GM23338 (cell line): ENCODE results near the gene PDE7B. TPM values are rescaled to one million over a fixed set of nuclear protein-coding genes. Genes with fewer than 3 reads are reported as not detected.

Source experiments
- ATAC-seq: fragments of 200-7000 bp; cut with Tn5 transposase; 3 replicates; pipeline ENCODE4 v1.9.1; 2020
- DNase-seq: peaks from one replicate; pipeline ENCODE4 v3.0.0-alpha.2; 2015; ENCODE audit warnings: low spot score
- H2AFZ ChIP-seq: fragments of 200-600 bp; sonication (generic); 2 replicates; pipeline ENCODE4 v1.8.0; 2016; ENCODE audit warnings: antibody characterized with exemption, mild to moderate bottlenecking, moderate library complexity
- H3F3A ChIP-seq: fragments of 200-600 bp; sonication (generic); replicated peaks from 2 replicates; pipeline ENCODE4 v1.8.0; 2017; ENCODE audit warnings: antibody characterized with exemption, mixed run types, low read depth
- H3K27ac ChIP-seq: fragments of 200-600 bp; sonication (generic); 2 replicates; pipeline ENCODE4 v1.6.1; 2016; ENCODE audit warnings: low read depth
- H3K27me3 ChIP-seq: fragments of 200-600 bp; sonication (generic); 2 replicates; pipeline ENCODE4 v1.8.0; 2016; ENCODE audit warnings: mild to moderate bottlenecking, mixed run types, moderate library complexity; ENCODE audit not compliant: insufficient read depth
- H3K36me3 ChIP-seq: fragments of 200-600 bp; sonication (generic); 2 replicates; pipeline ENCODE4 v1.8.0; 2016; ENCODE audit warnings: mild to moderate bottlenecking; ENCODE audit not compliant: insufficient read depth
- H3K4me1 ChIP-seq: fragments of 200-600 bp; sonication (generic); 2 replicates; pipeline ENCODE4 v1.8.0; 2016; ENCODE audit warnings: mild to moderate bottlenecking, moderate library complexity; ENCODE audit not compliant: insufficient read depth
- H3K4me2 ChIP-seq: fragments of 200-600 bp; sonication (generic); 2 replicates; pipeline ENCODE4 v1.7.1; 2017; ENCODE audit warnings: mixed run types
- H3K4me3 ChIP-seq: fragments of 200-600 bp; sonication (generic); 2 replicates; pipeline ENCODE4 v1.6.1; 2016; ENCODE audit warnings: mixed run types
- H3K79me2 ChIP-seq: fragments of 200-600 bp; sonication (generic); replicated peaks from 2 replicates; pipeline ENCODE4 v1.8.0; 2017; ENCODE audit warnings: mild to moderate bottlenecking; ENCODE audit not compliant: insufficient read depth
- H3K9me2 ChIP-seq: fragments of 200-600 bp; sonication (generic); 2 replicates; pipeline ENCODE4 v1.8.0; 2017; ENCODE audit not compliant: insufficient read depth
- H4K20me1 ChIP-seq: fragments of 200-600 bp; sonication (generic); replicated peaks from 2 replicates; pipeline ENCODE4 v1.8.0; 2017; ENCODE audit warnings: mild to moderate bottlenecking; ENCODE audit not compliant: insufficient read depth
- H3K27ac Mint-ChIP-seq: 2 replicates; pipeline ENCODE4 v1.8.0; 2020; ENCODE audit warnings: inconsistent platforms, mild to moderate bottlenecking, moderate library complexity, mixed read lengths
- H3K27me3 Mint-ChIP-seq: 3 replicates; pipeline ENCODE4 v1.8.0; 2022; ENCODE audit warnings: low read depth, mild to moderate bottlenecking, moderate library complexity, mixed read lengths, inconsistent platforms; ENCODE audit not compliant: insufficient read depth, poor library complexity
- H3K36me3 Mint-ChIP-seq: 3 replicates; pipeline ENCODE4 v1.8.0; 2021; ENCODE audit warnings: low read depth, mild to moderate bottlenecking, inconsistent platforms, moderate library complexity, mixed read lengths
- H3K4me1 Mint-ChIP-seq: 3 replicates; pipeline ENCODE4 v1.8.0; 2020; ENCODE audit warnings: mild to moderate bottlenecking, inconsistent platforms, mixed read lengths
- H3K4me3 Mint-ChIP-seq: 3 replicates; pipeline ENCODE4 v1.8.0; 2021; ENCODE audit warnings: moderate library complexity, mild to moderate bottlenecking, inconsistent platforms, mixed read lengths
- H3K9me3 Mint-ChIP-seq: 3 replicates; pipeline ENCODE4 v1.8.0; 2020; ENCODE audit warnings: moderate library complexity, mild to moderate bottlenecking, inconsistent platforms, mixed read lengths
- CREB1 ChIP-seq: fragments of 250-450 bp; sonication (Bioruptor Pico); IDR thresholded peaks from 2 replicates; pipeline ENCODE4 v1.5.0; 2020; ENCODE audit warnings: low read depth, mild to moderate bottlenecking, moderate library complexity
- CTCF ChIP-seq, 2 experiments: fragments of 200-600 bp in 1 of 2; sonication (generic) in 1 of 2; conservative IDR thresholded peaks; 2 replicates each; pipeline versions ENCODE4 v1.5.1 to v1.6.1; 2016 to 2017; ENCODE audit warnings: antibody characterized with exemption in 2 of 2, low read depth in 2 of 2, mild to moderate bottlenecking in 2 of 2, moderate library complexity in 1 of 2
- ETS1 ChIP-seq: IDR thresholded peaks from 2 replicates; pipeline ENCODE4 v1.6.1; 2016; ENCODE audit warnings: antibody characterized with exemption
- NANOG ChIP-seq: IDR thresholded peaks from 2 replicates; pipeline ENCODE4 v1.6.1; 2016; ENCODE audit warnings: antibody characterized with exemption, borderline replicate concordance
- ZNF114 ChIP-seq: fragments of 250-450 bp; sonication (Bioruptor Pico); IDR thresholded peaks from 2 replicates; pipeline ENCODE4 v1.5.0; 2020; ENCODE audit warnings: mild to moderate bottlenecking, moderate library complexity
- ZNF331 ChIP-seq: fragments of 250-450 bp; sonication (Bioruptor Pico); IDR thresholded peaks from 2 replicates; pipeline ENCODE4 v1.5.0; 2020; ENCODE audit warnings: low read depth, mild to moderate bottlenecking, moderate library complexity
- polyA plus RNA-seq: library from polyadenylated mRNA; unstranded; fragments of >200 nt; fragmentation: Nextera tagmentation; extraction: Ambion mirVana; gene quantifications from 2 replicates; pipeline ENCODE4 v1.2.1, GENCODE V29; 2016
- total RNA-seq: library from RNA; depleted of rRNA; stranded (reverse); fragments of >200 nt; shearing (Covaris generic); gene quantifications from 2 replicates; pipeline ENCODE4 v1.2.3, GENCODE V29; 2014
- TF ChIP-seq, protein P1 (sequence below): fragments of 250-450 bp; sonication (Bioruptor Pico); IDR thresholded peaks from 2 replicates; pipeline ENCODE4 v1.5.0; 2020; ENCODE audit warnings: mild to moderate bottlenecking, moderate library complexity

PDE7B gene
- total and polyA plus RNA-seq, 2 experiments from 2014 or later: 0.07 TPM; not detected in 1

GRCh38 chr6:136020691-136021090, 169.2 kb downstream of the PDE7B start:
- Mint-ChIP-seq H3K4me3 (no peak overlapping the region), H3K27ac (no peak overlapping the region), H3K36me3 (no peaks in the 10 kb centered on the region), H3K4me1 (peaks cover 3% of the 10 kb centered on the region; the same call in 1 of the 3 replicates), H3K9me3 (no peaks in the 10 kb centered on the region), H3K27me3 (peaks cover 2% of the 10 kb centered on the region)
- TF ChIP-seq ETS1: no peak
- no peak for TF ChIP-seq ZNF331
- Histone ChIP-seq H4K20me1 (no peaks in the 10 kb centered on the region), H3K4me3 (no peak overlapping the region), H3K9me2 (no peaks in the 10 kb centered on the region), H3K4me2 (no peak overlapping the region), H3F3A (no peaks in the 10 kb centered on the region), H3K79me2 (no peaks in the 10 kb centered on the region), H3K27ac (no peak overlapping the region), H3K27me3 (no peaks in the 10 kb centered on the region), H3K4me1 (no peaks in the 10 kb centered on the region), H2AFZ (no peak overlapping the region), H3K36me3 (no peaks in the 10 kb centered on the region)
- no peak for DNase-seq
- ATAC-seq: no peak

DNA sequence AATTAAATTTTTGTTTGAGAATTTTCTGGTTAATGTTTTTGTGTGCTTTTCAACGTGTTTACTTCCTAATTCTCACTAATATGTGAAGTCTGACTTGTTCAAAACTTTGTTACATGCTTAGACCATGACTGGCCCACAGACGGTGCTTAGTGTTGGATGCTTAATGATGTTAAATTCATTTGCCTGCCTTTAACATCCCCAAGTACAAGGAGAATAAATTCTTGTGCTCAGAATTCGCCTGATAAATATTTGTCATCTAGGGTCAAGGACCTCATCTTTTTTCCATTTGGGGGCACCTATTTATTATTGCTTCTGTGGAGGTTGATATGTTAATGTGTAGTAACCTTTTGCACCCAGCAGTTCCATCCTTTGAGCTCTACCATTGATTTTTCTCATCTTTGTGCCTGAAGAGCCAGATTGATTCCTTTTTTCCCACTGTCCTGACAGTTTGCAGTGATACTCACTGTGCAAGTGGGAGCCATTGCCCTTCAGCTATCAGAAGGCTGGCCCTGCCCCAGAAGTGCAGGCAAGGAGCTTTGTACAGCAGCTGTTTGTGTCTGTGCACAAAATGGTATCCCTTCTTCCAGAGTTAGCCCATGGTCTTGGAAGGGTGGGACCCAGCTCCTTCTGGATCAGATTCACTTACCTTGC, 170.8 kb downstream of the PDE7B start:
- DNase-seq: no peak
- Mint-ChIP-seq H3K27ac (no peak overlapping the region), H3K36me3 (no peaks in the 10 kb centered on the region), H3K9me3 (no peaks in the 10 kb centered on the region), H3K27me3 (peaks cover 2% of the 10 kb centered on the region), H3K4me3 (no peak overlapping the region), H3K4me1 (no peaks in the 10 kb centered on the region)
- no peaks in the 10 kb centered on the region for H3K79me2 ChIP-seq
- H3K4me1 ChIP-seq: no peaks in the 10 kb centered on the region
- no peaks in the 10 kb centered on the region for H4K20me1 ChIP-seq
- no peaks in the 10 kb centered on the region for H3K27me3 ChIP-seq
- no peak overlapping the region for H3K27ac ChIP-seq
- H3F3A ChIP-seq: no peaks in the 10 kb centered on the region
- H3K9me2 ChIP-seq: no peaks in the 10 kb centered on the region
- H3K4me3 ChIP-seq: no peak overlapping the region
- H3K36me3 ChIP-seq: no peaks in the 10 kb centered on the region
- no peak overlapping the region for H2AFZ ChIP-seq
- no peak overlapping the region for H3K4me2 ChIP-seq
- no peak for ATAC-seq
- TF ChIP-seq NANOG: no peak
- TF ChIP-seq CTCF (conservative IDR thresholded peaks at IDR 0.05; ENCODE audit: low read depth in 2 of 2): no peak
- TF ChIP-seq, protein P1, sequence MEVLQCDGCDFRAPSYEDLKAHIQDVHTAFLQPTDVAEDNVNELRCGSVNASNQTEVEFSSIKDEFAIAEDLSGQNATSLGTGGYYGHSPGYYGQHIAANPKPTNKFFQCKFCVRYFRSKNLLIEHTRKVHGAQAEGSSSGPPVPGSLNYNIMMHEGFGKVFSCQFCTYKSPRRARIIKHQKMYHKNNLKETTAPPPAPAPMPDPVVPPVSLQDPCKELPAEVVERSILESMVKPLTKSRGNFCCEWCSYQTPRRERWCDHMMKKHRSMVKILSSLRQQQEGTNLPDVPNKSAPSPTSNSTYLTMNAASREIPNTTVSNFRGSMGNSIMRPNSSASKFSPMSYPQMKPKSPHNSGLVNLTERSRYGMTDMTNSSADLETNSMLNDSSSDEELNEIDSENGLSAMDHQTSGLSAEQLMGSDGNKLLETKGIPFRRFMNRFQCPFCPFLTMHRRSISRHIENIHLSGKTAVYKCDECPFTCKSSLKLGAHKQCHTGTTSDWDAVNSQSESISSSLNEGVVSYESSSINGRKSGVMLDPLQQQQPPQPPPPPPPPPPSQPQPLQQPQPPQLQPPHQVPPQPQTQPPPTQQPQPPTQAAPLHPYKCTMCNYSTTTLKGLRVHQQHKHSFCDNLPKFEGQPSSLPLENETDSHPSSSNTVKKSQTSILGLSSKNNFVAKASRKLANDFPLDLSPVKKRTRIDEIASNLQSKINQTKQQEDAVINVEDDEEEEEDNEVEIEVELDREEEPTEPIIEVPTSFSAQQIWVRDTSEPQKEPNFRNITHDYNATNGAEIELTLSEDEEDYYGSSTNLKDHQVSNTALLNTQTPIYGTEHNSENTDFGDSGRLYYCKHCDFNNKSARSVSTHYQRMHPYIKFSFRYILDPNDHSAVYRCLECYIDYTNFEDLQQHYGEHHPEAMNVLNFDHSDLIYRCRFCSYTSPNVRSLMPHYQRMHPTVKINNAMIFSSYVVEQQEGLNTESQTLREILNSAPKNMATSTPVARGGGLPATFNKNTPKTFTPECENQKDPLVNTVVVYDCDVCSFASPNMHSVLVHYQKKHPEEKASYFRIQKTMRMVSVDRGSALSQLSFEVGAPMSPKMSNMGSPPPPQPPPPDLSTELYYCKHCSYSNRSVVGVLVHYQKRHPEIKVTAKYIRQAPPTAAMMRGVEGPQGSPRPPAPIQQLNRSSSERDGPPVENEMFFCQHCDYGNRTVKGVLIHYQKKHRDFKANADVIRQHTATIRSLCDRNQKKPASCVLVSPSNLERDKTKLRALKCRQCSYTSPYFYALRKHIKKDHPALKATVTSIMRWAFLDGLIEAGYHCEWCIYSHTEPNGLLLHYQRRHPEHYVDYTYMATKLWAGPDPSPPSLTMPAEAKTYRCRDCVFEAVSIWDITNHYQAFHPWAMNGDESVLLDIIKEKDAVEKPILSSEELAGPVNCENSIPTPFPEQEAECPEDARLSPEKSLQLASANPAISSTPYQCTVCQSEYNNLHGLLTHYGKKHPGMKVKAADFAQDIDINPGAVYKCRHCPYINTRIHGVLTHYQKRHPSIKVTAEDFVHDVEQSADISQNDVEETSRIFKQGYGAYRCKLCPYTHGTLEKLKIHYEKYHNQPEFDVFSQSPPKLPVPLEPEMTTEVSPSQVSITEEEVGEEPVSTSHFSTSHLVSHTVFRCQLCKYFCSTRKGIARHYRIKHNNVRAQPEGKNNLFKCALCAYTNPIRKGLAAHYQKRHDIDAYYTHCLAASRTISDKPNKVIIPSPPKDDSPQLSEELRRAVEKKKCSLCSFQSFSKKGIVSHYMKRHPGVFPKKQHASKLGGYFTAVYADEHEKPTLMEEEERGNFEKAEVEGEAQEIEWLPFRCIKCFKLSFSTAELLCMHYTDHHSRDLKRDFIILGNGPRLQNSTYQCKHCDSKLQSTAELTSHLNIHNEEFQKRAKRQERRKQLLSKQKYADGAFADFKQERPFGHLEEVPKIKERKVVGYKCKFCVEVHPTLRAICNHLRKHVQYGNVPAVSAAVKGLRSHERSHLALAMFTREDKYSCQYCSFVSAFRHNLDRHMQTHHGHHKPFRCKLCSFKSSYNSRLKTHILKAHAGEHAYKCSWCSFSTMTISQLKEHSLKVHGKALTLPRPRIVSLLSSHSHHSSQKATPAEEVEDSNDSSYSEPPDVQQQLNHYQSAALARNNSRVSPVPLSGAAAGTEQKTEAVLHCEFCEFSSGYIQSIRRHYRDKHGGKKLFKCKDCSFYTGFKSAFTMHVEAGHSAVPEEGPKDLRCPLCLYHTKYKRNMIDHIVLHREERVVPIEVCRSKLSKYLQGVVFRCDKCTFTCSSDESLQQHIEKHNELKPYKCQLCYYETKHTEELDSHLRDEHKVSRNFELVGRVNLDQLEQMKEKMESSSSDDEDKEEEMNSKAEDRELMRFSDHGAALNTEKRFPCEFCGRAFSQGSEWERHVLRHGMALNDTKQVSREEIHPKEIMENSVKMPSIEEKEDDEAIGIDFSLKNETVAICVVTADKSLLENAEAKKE (CRISPR knock-in tag): no peak
- no peak for TF ChIP-seq ETS1
- no peak for TF ChIP-seq ZNF114
- no peak for TF ChIP-seq CREB1 (CRISPR knock-in tag)
